Measurements from ENCODE around the gene ANKRD65. TPM values are rescaled to one million over a fixed set of nuclear protein-coding genes. Genes with fewer than 3 reads are reported as not detected.

The ANKRD65 gene
- polyA plus RNA-seq, 1 donor (not counting 4 experiments of a cell fraction or from before 2014, with no cell fraction given) = 4.6 TPM

DNA sequence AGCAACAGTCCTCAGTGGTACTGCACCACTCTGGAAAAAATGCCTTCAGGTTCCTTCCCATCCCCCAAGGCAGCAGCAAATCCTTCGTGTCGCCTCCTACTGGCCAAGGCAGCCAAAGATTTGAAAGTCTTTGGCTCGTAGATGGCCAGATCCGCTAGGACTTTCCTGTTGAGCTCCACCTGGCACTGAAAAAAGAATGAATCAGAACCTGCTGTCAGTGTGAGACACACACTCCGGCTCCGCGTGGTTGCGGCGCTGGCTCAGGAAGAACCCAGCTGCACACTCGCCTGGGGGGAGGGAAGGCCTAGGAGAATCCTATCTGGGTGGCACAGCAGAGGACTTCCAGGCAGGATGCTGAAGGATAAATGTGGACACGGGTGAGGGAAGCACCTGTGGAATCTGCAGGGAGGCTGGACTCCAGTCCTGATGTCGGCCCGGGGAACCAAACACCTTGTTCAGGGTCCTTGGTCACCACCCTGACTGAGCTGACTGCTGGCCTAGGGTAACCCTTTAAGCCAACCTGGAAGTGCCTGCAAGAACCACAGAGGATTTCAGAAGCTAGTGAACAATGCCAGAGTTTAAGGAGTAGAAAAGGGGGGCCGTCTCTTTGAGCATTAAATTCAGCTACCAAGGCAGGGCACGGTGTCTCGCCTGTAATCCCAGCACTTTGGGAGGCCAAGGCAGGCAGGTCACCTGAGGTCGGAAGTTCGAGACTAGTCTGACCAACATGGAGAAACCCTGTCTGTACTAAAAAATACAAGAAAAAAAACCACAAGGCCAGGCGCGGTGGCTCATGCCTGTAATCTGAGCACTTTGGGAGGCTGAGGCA, 18.8 kb downstream of the ANKRD65 start:
- Histone ChIP-seq H3K9ac (ENCODE audit: control insufficient read depth, extremely low read depth, insufficient read depth, low read length) (peak overlapping the region; percentile 22), H3K27me3 (ENCODE audit: control insufficient read depth, extremely low read depth, insufficient read depth, low read length) (no peaks in the 10 kb centered on the region), H3K9me1 (ENCODE audit: control insufficient read depth, extremely low read depth, insufficient read depth, low read length) (no peaks in the 10 kb centered on the region), H3K4me1 (ENCODE audit: control insufficient read depth, extremely low read depth, insufficient read depth, low read length) (peaks cover 44% of the 10 kb centered on the region), H2AFZ (ENCODE audit: control insufficient read depth, low read length) (no peak overlapping the region), H3K9me3 (ENCODE audit: control insufficient read depth, low read depth, low read length) (no peaks in the 10 kb centered on the region), H3K4me2 (ENCODE audit: control insufficient read depth, extremely low read depth, insufficient read depth, low read depth, low read length) (no peak overlapping the region), H3K27ac (ENCODE audit: control insufficient read depth, insufficient read depth, low read length) (peak overlapping the region; percentile 21), H3K79me2 (ENCODE audit: control insufficient read depth, insufficient read depth, low read length) (peaks cover 75% of the 10 kb centered on the region), H3K4me3 (ENCODE audit: control insufficient read depth in 2 of 3, extremely low read depth in 1 of 3, insufficient read depth in 2 of 3, low read depth in 1 of 3, low read length in 3 of 3) (no peak overlapping the region), H3K36me3 (ENCODE audit: control insufficient read depth in 2 of 2, extremely low read depth in 1 of 2, insufficient read depth in 2 of 2, low read length in 2 of 2) (peaks cover 34 to 44% of the 10 kb centered on the region in 2 experiments), H4K20me1 (ENCODE audit: control insufficient read depth, extremely low read depth, insufficient read depth, low read length) (peaks cover 7% of the 10 kb centered on the region)
- DNase-seq (ENCODE audit: low read depth, low spot score) (peak; percentile 88), FAIRE-seq (no peak)
- dilution Hi-C loops (cut with MboI; ENCODE audit: extremely low pct_ligation_motif_present, low sequenced_read_pairs) = no loop called here
- TF ChIP-seq CTCF (optimal IDR thresholded peaks at IDR 0.05 in 1 of 3, IDR thresholded peaks at IDR 0.05 in 1 of 3, conservative IDR thresholded peaks at IDR 0.05 in 1 of 3; ENCODE audit: extremely low read depth in 1 of 3, insufficient read depth in 2 of 3, low read length in 3 of 3) (peak; percentile 81 to 98 (median 84)), EZH2 (IDR thresholded peaks at IDR 0.05; ENCODE audit: low read length) (no peak)

DNA sequence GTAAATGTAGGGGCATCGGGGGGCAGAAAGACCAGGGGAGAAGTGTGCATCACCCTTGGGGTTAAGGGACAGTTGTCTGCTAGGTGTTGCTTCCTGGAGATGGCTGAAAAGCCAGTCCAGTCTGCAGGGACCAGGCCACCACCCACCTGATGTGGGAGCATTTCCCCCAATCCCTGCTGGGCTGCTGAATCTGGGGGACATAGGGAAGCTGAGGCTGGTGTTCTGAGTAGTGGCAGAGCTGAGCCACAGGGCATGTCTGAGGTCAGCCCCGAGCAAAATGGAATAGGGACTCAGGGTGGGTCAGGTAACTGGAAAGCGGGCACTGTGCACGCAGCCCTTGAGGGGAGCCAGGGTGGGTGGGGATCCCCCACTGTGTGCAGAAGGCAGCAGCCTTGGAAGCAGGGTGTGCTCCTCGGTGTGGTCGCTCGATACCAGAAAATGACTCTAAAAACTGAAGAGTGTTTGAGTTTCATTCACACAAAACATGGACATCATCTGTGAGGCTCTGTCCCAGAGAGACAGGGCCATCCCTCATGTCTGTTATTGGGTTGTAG, 19.5 kb downstream of the ANKRD65 start:
- H3K79me2 ChIP-seq (ENCODE audit: control insufficient read depth, insufficient read depth, low read length) = peaks cover 73% of the 10 kb centered on the region
- H3K4me3 ChIP-seq (ENCODE audit: control insufficient read depth in 2 of 3, extremely low read depth in 1 of 3, insufficient read depth in 2 of 3, low read depth in 1 of 3, low read length in 3 of 3) = no peak overlapping the region
- no peak overlapping the region for H3K9ac ChIP-seq (ENCODE audit: control insufficient read depth, extremely low read depth, insufficient read depth, low read length)
- dilution Hi-C loops (cut with MboI; ENCODE audit: extremely low pct_ligation_motif_present, low sequenced_read_pairs) = no loop called here
- no peak overlapping the region for H2AFZ ChIP-seq (ENCODE audit: control insufficient read depth, low read length)
- H3K27ac ChIP-seq (ENCODE audit: control insufficient read depth, insufficient read depth, low read length) = no peak overlapping the region
- FAIRE-seq (no peak), DNase-seq (ENCODE audit: low read depth, low spot score) (no peak)
- no peak for TF ChIP-seq EZH2 (IDR thresholded peaks at IDR 0.05; ENCODE audit: low read length)
- no peak for TF ChIP-seq CTCF (optimal IDR thresholded peaks at IDR 0.05 in 1 of 3, IDR thresholded peaks at IDR 0.05 in 1 of 3, conservative IDR thresholded peaks at IDR 0.05 in 1 of 3; ENCODE audit: extremely low read depth in 1 of 3, insufficient read depth in 2 of 3, low read length in 3 of 3)
- no peak overlapping the region for H3K4me2 ChIP-seq (ENCODE audit: control insufficient read depth, extremely low read depth, insufficient read depth, low read depth, low read length)
- peaks cover 44% of the 10 kb centered on the region for H3K4me1 ChIP-seq (ENCODE audit: control insufficient read depth, extremely low read depth, insufficient read depth, low read length)
- H3K9me3 ChIP-seq (ENCODE audit: control insufficient read depth, low read depth, low read length) = no peaks in the 10 kb centered on the region
- no peaks in the 10 kb centered on the region for H3K9me1 ChIP-seq (ENCODE audit: control insufficient read depth, extremely low read depth, insufficient read depth, low read length)
- H3K36me3 ChIP-seq (ENCODE audit: control insufficient read depth in 2 of 2, extremely low read depth in 1 of 2, insufficient read depth in 2 of 2, low read length in 2 of 2) = peaks cover 36 to 49% of the 10 kb centered on the region in 2 experiments
- H4K20me1 ChIP-seq (ENCODE audit: control insufficient read depth, extremely low read depth, insufficient read depth, low read length) = peaks cover 7% of the 10 kb centered on the region
- H3K27me3 ChIP-seq (ENCODE audit: control insufficient read depth, extremely low read depth, insufficient read depth, low read length) = no peaks in the 10 kb centered on the region
